Endodermal cell (in vitro differentiated cells): Measurements from ENCODE around the gene ANKS1B. TPM values are rescaled to one million over a fixed set of nuclear protein-coding genes. Genes with fewer than 3 reads are reported as not detected.

Experiments
- DNase-seq: peaks from one replicate; pipeline ENCODE4 v3.0.0-alpha.2; 2017
- H3K27ac ChIP-seq: 2 replicates; pipeline ENCODE4 v1.5.1; 2013; ENCODE audit warnings: mild to moderate bottlenecking, low read depth, low read length, moderate library complexity
- H3K27me3 ChIP-seq: 2 replicates; pipeline ENCODE4 v1.6.1; 2013; ENCODE audit warnings: mild to moderate bottlenecking, low read length, moderate library complexity; ENCODE audit not compliant: insufficient read depth, control insufficient read depth, poor library complexity, severe bottlenecking
- H3K36me3 ChIP-seq: 2 replicates; pipeline ENCODE4 v1.7.0; 2013; ENCODE audit warnings: mild to moderate bottlenecking, low read length, moderate library complexity; ENCODE audit not compliant: control insufficient read depth, insufficient read depth
- H3K4me1 ChIP-seq: one replicate; pipeline ENCODE4 v1.7.0; 2013; ENCODE audit warnings: low read length; ENCODE audit not compliant: control insufficient read depth, insufficient read depth
- H3K4me3 ChIP-seq: 2 replicates; pipeline ENCODE4 v1.5.1; 2013; ENCODE audit warnings: mild to moderate bottlenecking, low read length, moderate library complexity
- H3K9ac ChIP-seq: 2 replicates; pipeline ENCODE4 v1.6.1; 2013; ENCODE audit warnings: mild to moderate bottlenecking, low read length, moderate library complexity; ENCODE audit not compliant: poor library complexity, severe bottlenecking; ENCODE audit errors: extremely low read depth
- H3K9me3 ChIP-seq: 2 replicates; pipeline ENCODE4 v1.6.1; 2013; ENCODE audit warnings: mild to moderate bottlenecking, low read length, moderate library complexity; ENCODE audit not compliant: control insufficient read depth
- H3K27ac Mint-ChIP-seq: 2 replicates; pipeline ENCODE4 v1.8.0; 2020; ENCODE audit warnings: mixed read lengths
- H3K27me3 Mint-ChIP-seq: 2 replicates; pipeline ENCODE4 v1.8.0; 2021; ENCODE audit warnings: mild to moderate bottlenecking, mixed read lengths; ENCODE audit not compliant: insufficient read depth
- H3K36me3 Mint-ChIP-seq: 2 replicates; pipeline ENCODE4 v1.8.0; 2020; ENCODE audit warnings: low read depth, mixed read lengths
- H3K4me1 Mint-ChIP-seq: 2 replicates; pipeline ENCODE4 v1.8.0; 2020; ENCODE audit warnings: mixed read lengths
- H3K4me3 Mint-ChIP-seq: 2 replicates; pipeline ENCODE4 v1.8.0; 2020; ENCODE audit warnings: mild to moderate bottlenecking, moderate library complexity, mixed read lengths
- H3K9me3 Mint-ChIP-seq: 2 replicates; pipeline ENCODE4 v1.8.0; 2020; ENCODE audit warnings: mild to moderate bottlenecking, mixed read lengths
- WGBS, 2 experiments: methylation state at CpG; one replicate each; pipeline versions ENCODE4 v1.1.5 to v1.1.7; 2013; ENCODE audit warnings: missing lambda C conversion rate in 2 of 2, mixed read lengths in 1 of 2; ENCODE audit not compliant: insufficient coverage in 1 of 2, insufficient read length in 1 of 2; 5-methylcytosine and 5-hydroxymethylcytosine counted together
- total RNA-seq, 2 donors: library from RNA; stranded (reverse); fragmentation: NEBNext Ultra II Directional in 1 of 2; extraction: Animal tissue kit (Norgen Biotek cat#: 25700) in 1 of 2; gene quantifications; 2 replicates in 1 of 2; 3 replicates in 1 of 2; pipeline ENCODE4 v1.2.1, GENCODE V29; 2021
- TF ChIP-seq, protein P1 (sequence below): fragments of 200-600 bp; sonication (generic); conservative IDR thresholded peaks from 2 replicates; pipeline ENCODE4 v1.5.0; 2021; ENCODE audit warnings: antibody characterized with exemption, mild to moderate bottlenecking

ANKS1B gene
- total RNA-seq, 2 donors from 2014 or later, result 28.5 to 65.8 TPM

DNA sequence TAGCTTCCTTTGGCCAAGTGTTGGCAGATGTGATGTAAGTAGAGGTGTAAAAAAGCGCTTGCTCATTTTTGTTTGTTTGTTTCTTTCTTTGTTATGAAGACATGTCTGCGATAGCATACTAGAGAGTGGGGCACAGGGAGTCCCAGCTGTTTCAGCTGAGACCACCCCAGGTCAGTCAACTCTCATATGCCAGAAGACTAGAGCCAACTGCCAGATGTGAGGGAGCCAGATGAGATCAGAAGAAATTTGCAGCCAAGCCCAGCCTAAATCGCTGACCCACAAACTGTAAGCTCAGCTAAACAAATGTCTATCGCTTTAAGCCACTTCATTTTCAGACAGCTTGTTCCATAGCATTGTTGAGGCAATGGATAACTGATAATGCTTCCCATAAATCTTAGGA lies 942.5 kb downstream of the ANKS1B start:
- H3K4me3 Mint-ChIP-seq, result no peak overlapping the region
- no peaks in the 10 kb centered on the region for H3K36me3 ChIP-seq
- H3K9ac ChIP-seq, result no peak overlapping the region
- no peak overlapping the region for H3K27ac ChIP-seq
- TF ChIP-seq, protein P1, sequence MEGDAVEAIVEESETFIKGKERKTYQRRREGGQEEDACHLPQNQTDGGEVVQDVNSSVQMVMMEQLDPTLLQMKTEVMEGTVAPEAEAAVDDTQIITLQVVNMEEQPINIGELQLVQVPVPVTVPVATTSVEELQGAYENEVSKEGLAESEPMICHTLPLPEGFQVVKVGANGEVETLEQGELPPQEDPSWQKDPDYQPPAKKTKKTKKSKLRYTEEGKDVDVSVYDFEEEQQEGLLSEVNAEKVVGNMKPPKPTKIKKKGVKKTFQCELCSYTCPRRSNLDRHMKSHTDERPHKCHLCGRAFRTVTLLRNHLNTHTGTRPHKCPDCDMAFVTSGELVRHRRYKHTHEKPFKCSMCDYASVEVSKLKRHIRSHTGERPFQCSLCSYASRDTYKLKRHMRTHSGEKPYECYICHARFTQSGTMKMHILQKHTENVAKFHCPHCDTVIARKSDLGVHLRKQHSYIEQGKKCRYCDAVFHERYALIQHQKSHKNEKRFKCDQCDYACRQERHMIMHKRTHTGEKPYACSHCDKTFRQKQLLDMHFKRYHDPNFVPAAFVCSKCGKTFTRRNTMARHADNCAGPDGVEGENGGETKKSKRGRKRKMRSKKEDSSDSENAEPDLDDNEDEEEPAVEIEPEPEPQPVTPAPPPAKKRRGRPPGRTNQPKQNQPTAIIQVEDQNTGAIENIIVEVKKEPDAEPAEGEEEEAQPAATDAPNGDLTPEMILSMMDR, result no peak
- peaks cover 3% of the 10 kb centered on the region for H3K4me1 ChIP-seq
- no peaks in the 10 kb centered on the region for H3K36me3 Mint-ChIP-seq
- H3K9me3 Mint-ChIP-seq, result peaks cover 6% of the 10 kb centered on the region
- peaks cover 1% of the 10 kb centered on the region for H3K27me3 Mint-ChIP-seq
- no peak for DNase-seq
- H3K9me3 ChIP-seq, result peaks cover 3% of the 10 kb centered on the region
- no peaks in the 10 kb centered on the region for H3K27me3 ChIP-seq
- no peak overlapping the region for H3K27ac Mint-ChIP-seq
- peaks cover 12% of the 10 kb centered on the region for H3K4me1 Mint-ChIP-seq
- H3K4me3 ChIP-seq, result no peak overlapping the region
- WGBS, 2 experiments, result 92 to 97% methylated on average over 3 to 4 of the region's 4 CpGs

DNA sequence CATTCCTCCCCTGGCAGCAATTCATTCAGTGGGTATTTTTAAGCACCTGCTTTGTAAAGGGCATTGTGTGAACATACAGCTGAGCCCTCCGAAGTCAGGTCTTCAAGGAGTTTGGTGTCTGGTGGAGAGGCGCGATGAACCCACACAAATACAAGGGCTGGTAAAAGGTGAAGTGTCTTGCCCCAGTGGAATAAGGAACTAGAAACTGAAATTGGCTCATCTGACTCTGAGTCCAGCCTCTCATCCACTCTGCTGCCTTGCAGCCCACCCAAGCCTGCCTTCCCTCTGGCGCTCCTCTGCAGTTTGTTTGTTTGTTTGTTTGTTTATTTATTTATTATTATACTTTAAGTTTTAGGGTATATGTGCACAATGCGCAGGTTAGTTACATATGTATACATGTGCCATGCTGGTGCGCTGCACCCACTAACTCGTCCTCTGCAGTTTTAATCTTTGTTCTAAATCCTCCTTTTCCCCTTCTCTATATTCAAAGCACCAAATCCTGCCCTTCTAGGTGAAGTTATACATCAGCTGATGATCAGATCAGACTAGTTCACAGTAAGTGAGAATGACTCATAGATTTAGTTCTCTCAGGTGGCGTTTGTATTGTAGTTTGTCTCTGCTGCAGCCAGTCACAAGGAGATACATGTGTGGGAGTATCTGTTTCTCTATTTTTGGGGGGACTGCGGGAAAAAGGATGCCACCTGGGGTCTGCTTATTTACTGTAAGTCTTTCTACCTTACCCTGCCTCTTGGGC lies 945.2 kb downstream of the ANKS1B start:
- 94% methylated on average over 5 to 7 of the region's 9 CpGs for WGBS, 2 experiments
- no peak overlapping the region for H3K9ac ChIP-seq
- H3K27me3 ChIP-seq, result no peaks in the 10 kb centered on the region

DNA sequence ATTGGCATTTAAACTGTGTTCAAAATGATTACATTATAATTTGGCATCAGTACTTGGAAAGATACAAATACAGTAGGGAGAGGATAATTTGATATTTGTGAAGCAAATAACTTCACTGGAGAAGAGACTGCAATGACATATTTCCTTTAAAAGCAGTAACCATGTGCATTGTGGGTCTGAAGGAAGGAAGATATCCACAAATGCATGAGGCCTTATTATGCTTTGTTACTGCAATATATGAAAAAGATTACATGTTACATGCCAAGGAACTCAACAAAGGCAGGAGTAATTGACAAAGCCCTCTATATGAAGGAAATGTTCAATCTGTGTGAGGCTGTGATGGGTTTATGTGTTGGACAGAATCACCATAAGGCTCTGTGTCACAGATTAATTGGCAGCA lies 948.2 kb downstream of the ANKS1B start:
- Mint-ChIP-seq H3K4me1 (no peaks in the 10 kb centered on the region), H3K27ac (no peak overlapping the region), H3K36me3 (no peaks in the 10 kb centered on the region), H3K4me3 (no peak overlapping the region), H3K27me3 (peaks cover 1% of the 10 kb centered on the region), H3K9me3 (peaks cover 3% of the 10 kb centered on the region)
- TF ChIP-seq, protein P1, result no peak
- no peaks in the 10 kb centered on the region for H3K27me3 ChIP-seq
- no peaks in the 10 kb centered on the region for H3K4me1 ChIP-seq
- H3K9me3 ChIP-seq, result peaks cover 7% of the 10 kb centered on the region
- H3K36me3 ChIP-seq, result no peaks in the 10 kb centered on the region
- no peak overlapping the region for H3K4me3 ChIP-seq
- H3K9ac ChIP-seq, result no peak overlapping the region
- no peak overlapping the region for H3K27ac ChIP-seq
- no peak for DNase-seq

More for the DNA sequence above, 945.2 kb downstream of the ANKS1B start:
- no peak overlapping the region for H3K4me3 Mint-ChIP-seq
- H3K36me3 Mint-ChIP-seq, result no peaks in the 10 kb centered on the region
- no peaks in the 10 kb centered on the region for H3K36me3 ChIP-seq
- H3K9me3 ChIP-seq, result no peaks in the 10 kb centered on the region
- H3K27ac Mint-ChIP-seq, result no peak overlapping the region
- TF ChIP-seq, protein P1, result no peak
- DNase-seq, result no peak
- H3K4me1 ChIP-seq, result no peaks in the 10 kb centered on the region
- H3K9me3 Mint-ChIP-seq, result no peaks in the 10 kb centered on the region
- H3K4me3 ChIP-seq, result no peak overlapping the region
- no peak overlapping the region for H3K27ac ChIP-seq
- peaks cover 5% of the 10 kb centered on the region for H3K4me1 Mint-ChIP-seq
- H3K27me3 Mint-ChIP-seq, result peaks cover 1% of the 10 kb centered on the region
